ENCODE data around the gene SPSB1.

The SPSB1 gene

GRCh38 chr1:9306006-9306405 lies 13.3 kb downstream of the SPSB1 start:
- Histone ChIP-seq H3K27ac (peak overlapping the region; percentile 51), H3K9ac (no peak overlapping the region), H3K4me2 (peak overlapping the region; percentile 73), H3K9me3 (no peaks in the 10 kb centered on the region), H3K4me3 (no peak overlapping the region), H4K20me1 (peaks cover 94% of the 10 kb centered on the region), H3K36me3 (peaks cover 5% of the 10 kb centered on the region; the same call in 1 of the 2 replicates), H3K4me1 (peaks cover 82% of the 10 kb centered on the region), H3K27me3 (no peaks in the 10 kb centered on the region)
- no peak for TF ChIP-seq Cebpa-rat (IDR thresholded peaks at IDR 0.05)

- peaks cover 75% of the 10 kb centered on the region for H3K4me1 ChIP-seq
- peaks cover 95% of the 10 kb centered on the region for H4K20me1 ChIP-seq
- H3K27me3 ChIP-seq = no peaks in the 10 kb centered on the region
- no peaks in the 10 kb centered on the region for H3K36me3 ChIP-seq
- H3K4me3 ChIP-seq = no peak overlapping the region
- H3K27ac ChIP-seq = no peak overlapping the region
- TF ChIP-seq Cebpa-rat (IDR thresholded peaks at IDR 0.05) = no peak
- no peak overlapping the region for H3K9ac ChIP-seq
- H3K4me2 ChIP-seq = no peak overlapping the region
- H3K9me3 ChIP-seq = no peaks in the 10 kb centered on the region
These were observed 14.6 kb downstream of the SPSB1 start for GRCh38 chr1:9307303-9307702.

GRCh38 chr1:9308236-9308785 lies 15.6 kb downstream of the SPSB1 start:
- no peaks in the 10 kb centered on the region for H3K9me3 ChIP-seq
- peak overlapping the region; percentile 48 for H3K27ac ChIP-seq
- no peak overlapping the region for H3K4me3 ChIP-seq
- H3K9ac ChIP-seq = no peak overlapping the region
- no peak for TF ChIP-seq Cebpa-rat (IDR thresholded peaks at IDR 0.05)
- peak overlapping the region; percentile 60 for H3K4me2 ChIP-seq
- no peaks in the 10 kb centered on the region for H3K36me3 ChIP-seq
- no peaks in the 10 kb centered on the region for H3K27me3 ChIP-seq
- H4K20me1 ChIP-seq = peaks cover 97% of the 10 kb centered on the region
- H3K4me1 ChIP-seq = peaks cover 65% of the 10 kb centered on the region

- H3K9ac ChIP-seq = no peak overlapping the region
- H3K36me3 ChIP-seq = no peaks in the 10 kb centered on the region
- peaks cover 63% of the 10 kb centered on the region for H3K4me1 ChIP-seq
- peaks cover 97% of the 10 kb centered on the region for H4K20me1 ChIP-seq
- H3K9me3 ChIP-seq = no peaks in the 10 kb centered on the region
- H3K27ac ChIP-seq = peak overlapping the region; percentile 48
- TF ChIP-seq Cebpa-rat (IDR thresholded peaks at IDR 0.05) = no peak
- H3K27me3 ChIP-seq = no peaks in the 10 kb centered on the region
- no peak overlapping the region for H3K4me3 ChIP-seq
- H3K4me2 ChIP-seq = peak overlapping the region; percentile 60
These were observed 16.4 kb downstream of the SPSB1 start for GRCh38 chr1:9309080-9309479.

- Histone ChIP-seq H4K20me1 (peaks cover 97% of the 10 kb centered on the region), H3K4me3 (no peak overlapping the region), H3K9me3 (no peaks in the 10 kb centered on the region), H3K27ac (no peak overlapping the region), H3K4me1 (peaks cover 63% of the 10 kb centered on the region), H3K36me3 (no peaks in the 10 kb centered on the region), H3K9ac (no peak overlapping the region), H3K27me3 (no peaks in the 10 kb centered on the region), H3K4me2 (peak overlapping the region; percentile 60)
- no peak for TF ChIP-seq Cebpa-rat (IDR thresholded peaks at IDR 0.05)
These were observed 17.3 kb downstream of the SPSB1 start for GRCh38 chr1:9309991-9310390.

GRCh38 chr1:9311029-9311428 lies 18.3 kb downstream of the SPSB1 start:
- H3K9me3 ChIP-seq = no peaks in the 10 kb centered on the region
- no peaks in the 10 kb centered on the region for H3K27me3 ChIP-seq
- H3K9ac ChIP-seq = no peak overlapping the region
- H3K4me1 ChIP-seq = peaks cover 63% of the 10 kb centered on the region
- H3K4me2 ChIP-seq = no peak overlapping the region
- no peak for TF ChIP-seq Cebpa-rat (IDR thresholded peaks at IDR 0.05)
- no peak overlapping the region for H3K27ac ChIP-seq
- H3K4me3 ChIP-seq = no peak overlapping the region
- no peaks in the 10 kb centered on the region for H3K36me3 ChIP-seq
- peaks cover 97% of the 10 kb centered on the region for H4K20me1 ChIP-seq

- H3K4me1 ChIP-seq = peaks cover 61% of the 10 kb centered on the region
- no peaks in the 10 kb centered on the region for H3K27me3 ChIP-seq
- H3K9me3 ChIP-seq = no peaks in the 10 kb centered on the region
- no peak overlapping the region for H3K9ac ChIP-seq
- no peak overlapping the region for H3K27ac ChIP-seq
- no peaks in the 10 kb centered on the region for H3K36me3 ChIP-seq
- peaks cover 97% of the 10 kb centered on the region for H4K20me1 ChIP-seq
- no peak overlapping the region for H3K4me3 ChIP-seq
- no peak for TF ChIP-seq Cebpa-rat (IDR thresholded peaks at IDR 0.05)
- no peak overlapping the region for H3K4me2 ChIP-seq
These were observed 18.8 kb downstream of the SPSB1 start for GRCh38 chr1:9311479-9311878.

- Histone ChIP-seq H3K4me3 (no peak overlapping the region), H3K27me3 (no peaks in the 10 kb centered on the region), H3K9ac (no peak overlapping the region), H3K36me3 (no peaks in the 10 kb centered on the region), H3K4me2 (no peak overlapping the region), H3K9me3 (no peaks in the 10 kb centered on the region), H4K20me1 (peaks cover 97% of the 10 kb centered on the region), H3K27ac (no peak overlapping the region), H3K4me1 (peaks cover 62% of the 10 kb centered on the region)
- no peak for TF ChIP-seq Cebpa-rat (IDR thresholded peaks at IDR 0.05)
These were observed 19.6 kb downstream of the SPSB1 start for GRCh38 chr1:9312168-9312720.

- no peaks in the 10 kb centered on the region for H3K36me3 ChIP-seq
- H3K27ac ChIP-seq = no peak overlapping the region
- H3K4me1 ChIP-seq = peaks cover 62% of the 10 kb centered on the region
- no peak overlapping the region; the same call in 1 of the 2 replicates for H3K4me2 ChIP-seq
- no peak overlapping the region for H3K4me3 ChIP-seq
- TF ChIP-seq Cebpa-rat (IDR thresholded peaks at IDR 0.05) = no peak
- H3K9me3 ChIP-seq = no peaks in the 10 kb centered on the region
- H3K9ac ChIP-seq = no peak overlapping the region
- H4K20me1 ChIP-seq = peaks cover 97% of the 10 kb centered on the region
- no peaks in the 10 kb centered on the region for H3K27me3 ChIP-seq
These were observed 20.9 kb downstream of the SPSB1 start for GRCh38 chr1:9313576-9313975.

- H3K4me1 ChIP-seq = peaks cover 61% of the 10 kb centered on the region
- no peak for TF ChIP-seq Cebpa-rat (IDR thresholded peaks at IDR 0.05)
- no peaks in the 10 kb centered on the region for H3K27me3 ChIP-seq
- peaks cover 98% of the 10 kb centered on the region for H4K20me1 ChIP-seq
- no peaks in the 10 kb centered on the region for H3K36me3 ChIP-seq
- no peak overlapping the region for H3K9ac ChIP-seq
- H3K9me3 ChIP-seq = no peaks in the 10 kb centered on the region
- no peak overlapping the region for H3K27ac ChIP-seq
- peak overlapping the region; percentile 11; the same call in 1 of the 2 replicates for H3K4me2 ChIP-seq
- H3K4me3 ChIP-seq = no peak overlapping the region
These were observed 21.4 kb downstream of the SPSB1 start for GRCh38 chr1:9314111-9314510.
